Measurements from ENCODE around the gene MED10.
A peak's percentile ranks its signal among the peaks of the same experiment; 100 is the strongest.

Gene MED10

GRCh38 chr5:6348476-6349000 lies 29.8 kb downstream of the MED10 start:
- no peak for DNase-seq

DNA sequence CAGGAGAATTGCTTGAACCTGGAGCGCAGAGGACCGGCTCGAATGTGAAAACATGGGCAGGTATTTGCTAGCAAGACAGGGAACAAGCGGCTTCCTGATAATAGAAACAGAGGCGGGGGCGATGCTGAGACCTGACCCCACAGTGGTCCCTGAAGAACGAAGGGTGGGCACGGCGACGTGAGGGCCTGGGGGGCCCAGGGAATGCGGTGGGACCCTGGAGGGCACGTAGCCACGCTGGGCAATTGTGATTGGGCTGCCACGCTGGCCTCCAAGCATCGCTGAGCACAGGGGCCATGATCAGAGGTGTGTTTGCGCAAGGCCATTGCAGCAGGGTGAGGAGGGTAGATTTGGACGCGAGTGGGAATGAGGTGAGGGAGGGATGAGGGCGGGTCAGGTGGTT lies 30.7 kb downstream of the MED10 start:
- no peak for DNase-seq

- DNase-seq, result no peak
These were observed 31.2 kb downstream of the MED10 start for GRCh38 chr5:6347165-6347564.

DNA sequence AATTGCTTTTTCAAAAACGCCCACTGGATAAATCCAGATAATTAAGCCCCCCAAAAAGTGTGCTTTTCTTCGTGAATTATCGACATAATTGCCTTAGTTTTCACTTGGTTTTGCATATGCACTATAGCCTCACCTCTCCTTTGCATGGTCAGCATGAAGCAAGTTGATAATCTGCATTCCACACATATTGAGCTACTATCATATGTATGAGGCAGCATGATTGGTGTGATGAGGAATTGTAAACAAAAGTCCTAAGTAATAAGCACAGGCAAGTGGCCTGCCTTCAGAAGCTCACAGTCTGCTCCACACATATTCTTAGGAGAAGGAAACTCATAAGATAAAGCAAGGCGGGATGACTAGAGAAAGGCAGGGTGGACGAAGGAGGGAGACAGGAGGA lies 33.8 kb downstream of the MED10 start:
- DNase-seq, result no peak

- DNase-seq, result no peak
These were observed 34.3 kb downstream of the MED10 start for GRCh38 chr5:6343951-6344592.

DNA sequence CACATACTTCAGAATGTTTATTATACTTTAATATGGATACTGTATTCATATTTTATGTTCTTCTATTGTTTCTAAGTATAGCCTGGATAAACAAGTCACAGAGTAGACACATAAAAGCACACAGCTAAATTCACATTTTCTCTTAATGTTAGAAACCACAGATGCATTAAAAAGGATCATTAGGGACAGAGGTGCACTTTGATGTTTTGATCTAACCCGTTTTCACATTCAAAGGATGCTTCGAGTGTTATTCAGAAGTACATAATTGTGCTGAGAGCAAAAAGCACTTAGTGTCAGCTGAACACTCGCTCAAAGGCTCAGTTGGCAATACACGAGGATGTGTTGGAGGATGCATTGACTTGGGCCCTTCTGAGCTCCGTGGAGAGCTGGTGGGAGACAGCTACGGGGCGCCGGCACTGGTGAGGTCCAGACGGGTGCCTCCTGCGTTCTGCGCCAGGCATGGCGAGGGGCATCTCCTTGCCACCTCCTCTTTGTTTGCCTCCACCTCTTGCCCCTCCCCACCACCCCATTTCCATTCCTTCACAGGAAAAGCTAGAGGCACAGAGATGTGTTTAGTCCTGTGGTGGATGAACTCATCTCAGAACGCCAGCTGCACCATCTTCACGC lies 35.5 kb downstream of the MED10 start:
- peak; percentile 72 for DNase-seq

DNA sequence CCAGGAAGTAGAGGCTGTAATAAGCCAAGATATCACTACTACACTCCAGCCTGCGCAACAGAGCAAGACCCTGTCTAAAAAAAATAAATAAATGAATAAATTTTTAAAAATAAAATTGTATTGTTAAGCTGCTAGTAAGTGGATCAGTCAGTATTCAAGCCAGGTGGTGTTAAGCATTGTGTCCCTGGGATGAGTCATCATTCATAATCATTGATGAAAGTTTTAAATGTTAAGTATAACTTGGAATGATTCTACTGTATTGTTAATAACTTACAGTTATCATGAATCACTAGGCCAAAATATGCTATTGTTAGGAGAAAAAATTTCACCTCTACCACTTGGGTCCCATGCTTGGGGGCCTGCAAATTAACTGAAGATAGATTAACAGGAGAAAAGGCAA lies 38.2 kb downstream of the MED10 start:
- DNase-seq, result no peak

DNA sequence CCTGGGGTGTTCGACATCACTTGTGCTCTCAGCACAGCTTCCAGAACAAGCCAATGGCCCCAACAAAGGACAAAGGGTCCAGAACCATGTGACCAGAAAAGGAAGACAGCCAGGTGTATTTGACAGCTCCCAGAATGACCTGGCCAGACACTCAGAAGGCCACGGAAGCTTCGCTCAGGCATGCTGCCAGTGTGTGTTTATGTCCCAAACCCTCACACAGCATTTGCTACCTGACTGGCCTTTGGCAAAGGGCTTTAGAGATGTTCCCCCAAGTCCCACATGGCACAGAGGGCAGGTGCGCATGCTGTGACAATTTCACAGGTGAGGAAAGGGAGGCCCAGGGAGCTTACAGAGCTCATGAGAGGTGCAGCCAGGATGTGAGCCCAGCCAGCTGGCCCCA lies 39.5 kb downstream of the MED10 start:
- DNase-seq, result no peak

DNA sequence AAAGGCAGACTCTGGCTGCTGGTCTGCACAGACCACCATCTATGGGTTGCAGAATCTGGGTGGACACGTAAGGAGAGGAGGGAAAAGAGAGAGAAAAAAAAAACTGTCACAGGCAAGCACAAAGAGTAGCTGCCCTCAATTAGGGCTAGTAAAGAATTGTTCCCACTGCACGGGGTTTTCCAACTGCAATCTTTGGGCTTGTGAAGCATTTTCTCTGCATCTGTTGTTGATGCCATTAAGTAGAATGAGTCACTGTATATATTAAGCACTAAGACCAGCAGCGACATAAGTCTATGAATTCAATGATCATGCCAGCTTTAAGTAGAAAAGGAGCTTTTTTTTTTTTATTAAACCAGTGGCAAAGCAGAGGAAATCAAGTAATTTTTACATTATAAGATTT lies 40.2 kb downstream of the MED10 start:
- DNase-seq, result no peak

DNA sequence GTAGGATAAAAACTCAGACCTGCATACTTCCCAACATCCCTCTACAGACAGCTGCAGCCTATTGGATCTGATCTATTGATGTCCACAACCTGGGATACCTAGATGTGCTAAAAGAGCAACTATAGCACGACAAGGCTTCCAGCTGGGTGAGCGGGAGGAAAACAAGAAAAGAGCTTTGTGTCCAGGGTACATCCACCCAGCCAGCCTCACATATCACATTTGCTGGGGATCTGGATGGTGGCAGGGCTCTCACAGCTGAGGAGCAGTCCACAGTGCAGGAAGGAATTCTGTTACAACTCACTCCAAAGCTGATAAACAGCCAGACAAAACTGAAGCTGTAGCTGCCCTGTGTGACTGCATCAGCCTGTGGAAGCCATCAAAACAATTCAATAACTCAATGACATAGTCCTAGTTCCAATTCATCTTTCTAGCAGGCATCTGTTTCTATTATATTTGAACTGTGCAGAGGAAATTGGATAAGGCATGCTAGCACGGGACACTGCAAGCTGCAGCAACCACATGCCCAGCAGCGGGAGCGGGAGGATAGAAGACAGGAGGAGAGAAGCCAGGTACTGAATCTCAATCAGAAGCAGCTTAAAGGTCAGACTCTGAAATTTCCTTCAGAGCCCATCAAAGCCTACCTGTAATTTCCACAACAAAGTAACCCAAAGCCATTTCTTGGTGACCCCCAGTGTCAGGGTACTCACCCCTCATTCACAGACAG lies 45.0 kb downstream of the MED10 start:
- no peak for DNase-seq

DNA sequence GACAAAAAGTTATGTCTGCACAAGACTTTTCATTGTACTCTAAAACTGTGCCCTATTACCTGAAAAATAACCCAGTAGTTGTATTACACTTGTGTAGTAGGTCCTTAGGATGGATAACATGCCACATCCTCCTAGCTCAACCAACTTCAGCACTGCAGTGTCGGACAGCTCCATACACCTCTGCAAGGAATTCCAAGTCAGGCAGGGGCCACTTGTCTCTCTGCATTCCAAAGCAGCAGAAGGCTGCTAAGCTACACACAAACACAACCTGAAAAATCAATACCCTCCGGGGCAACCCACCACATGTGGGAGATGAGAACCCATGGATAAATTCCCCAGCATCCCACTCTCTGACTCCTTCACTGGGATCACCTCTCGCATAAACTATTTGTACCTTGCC lies 50.2 kb downstream of the MED10 start:
- no peak for DNase-seq

DNA sequence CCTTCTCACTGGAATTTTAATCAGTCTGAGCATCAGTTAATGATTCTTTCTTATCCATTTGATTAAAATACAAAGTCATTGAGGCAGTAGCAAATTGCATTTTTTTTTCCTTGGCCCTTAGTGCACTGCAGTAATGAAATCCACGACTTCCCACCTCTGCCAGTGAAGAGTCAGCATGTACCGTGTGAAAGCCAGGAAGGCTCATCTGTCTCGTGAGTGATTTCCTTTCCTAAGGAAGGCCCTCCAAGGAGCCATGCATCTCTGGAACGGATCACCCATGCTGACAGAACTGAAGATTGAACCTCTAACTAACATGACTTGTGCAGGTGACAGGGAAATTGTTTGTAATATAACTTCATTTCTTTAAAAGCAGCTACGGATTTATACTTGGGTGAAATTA lies 51.6 kb downstream of the MED10 start:
- DNase-seq, result no peak

GRCh38 chr5:6322163-6322713 lies 56.1 kb downstream of the MED10 start:
- DNase-seq, result no peak

Measured in NCI-H774 (cell line).